Measurements from ENCODE around the gene PDX1.

Gene PDX1

GRCh38 chr13:27971776-27972477, 52.1 kb downstream of the PDX1 start:
- TF ChIP-seq CTCF (IDR thresholded peaks at IDR 0.05; ENCODE audit: low read depth, low read length): no peak
- DNase-seq (ENCODE audit: low read depth in 2 of 2): no peak
- no peak overlapping the region for H3K4me3 ChIP-seq (replicated peaks in 1 of 2; ENCODE audit: low read depth in 2 of 2, low read length in 2 of 2)

- no peak for TF ChIP-seq CTCF (IDR thresholded peaks at IDR 0.05; ENCODE audit: low read depth, low read length)
- no peak overlapping the region for H3K4me3 ChIP-seq (replicated peaks in 1 of 2; ENCODE audit: low read depth in 2 of 2, low read length in 2 of 2)
- no peak for DNase-seq (ENCODE audit: low read depth in 2 of 2)
Observed at GRCh38 chr13:27972478-27972820, 52.6 kb downstream of the PDX1 start.

DNA sequence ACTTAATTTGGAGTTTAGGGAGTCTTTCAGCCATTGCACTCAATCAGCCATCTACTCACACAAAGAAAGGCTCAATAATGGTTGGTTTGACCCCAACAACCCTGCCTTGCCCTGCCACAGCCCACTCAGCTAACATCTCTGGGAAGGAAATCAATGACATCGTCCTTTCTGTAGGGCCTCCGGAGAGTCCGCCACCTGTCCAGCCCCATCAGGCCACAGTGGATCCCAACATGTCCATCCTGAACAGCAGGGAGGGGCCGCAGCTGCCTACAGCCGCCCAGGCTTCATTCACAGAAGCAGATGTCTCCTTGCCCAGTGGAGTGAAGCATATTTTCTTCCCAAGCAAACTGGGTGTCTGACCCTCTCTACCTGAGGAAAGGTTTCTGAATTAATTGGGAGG, 53.5 kb downstream of the PDX1 start:
- no peak overlapping the region for H3K4me3 ChIP-seq (replicated peaks in 1 of 2; ENCODE audit: low read depth in 2 of 2, low read length in 2 of 2)
- TF ChIP-seq CTCF (IDR thresholded peaks at IDR 0.05; ENCODE audit: low read depth, low read length): no peak
- no peak for DNase-seq (ENCODE audit: low read depth in 2 of 2)

GRCh38 chr13:27973961-27974662, 54.3 kb downstream of the PDX1 start:
- no peak for TF ChIP-seq CTCF (IDR thresholded peaks at IDR 0.05; ENCODE audit: low read depth, low read length)
- H3K4me3 ChIP-seq (replicated peaks in 1 of 2; ENCODE audit: low read depth in 2 of 2, low read length in 2 of 2): no peak overlapping the region
- no peak for DNase-seq (ENCODE audit: low read depth in 2 of 2)
